ENCODE measurements around the gene KCNH1.

DNA sequence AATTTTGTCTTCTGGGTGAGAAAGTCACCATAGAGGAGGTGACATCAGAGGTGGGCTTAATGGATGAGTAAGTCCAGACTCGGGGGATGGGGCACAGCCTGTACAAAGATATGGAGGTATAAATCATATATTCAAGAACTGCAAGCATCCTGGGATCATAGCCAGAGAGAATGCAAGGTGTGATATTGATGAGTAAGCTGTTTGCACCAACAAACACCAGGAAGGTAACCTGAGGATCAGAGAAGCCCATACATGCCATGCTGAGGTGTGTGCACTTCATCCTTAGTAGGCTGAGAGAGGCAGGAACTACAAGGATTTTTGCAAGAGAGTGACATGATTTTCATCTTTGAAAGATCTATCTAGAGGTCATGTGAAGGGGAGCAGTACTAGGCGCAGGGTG lies 498.8 kb downstream of the KCNH1 start:
- TF ChIP-seq, protein P1, sequence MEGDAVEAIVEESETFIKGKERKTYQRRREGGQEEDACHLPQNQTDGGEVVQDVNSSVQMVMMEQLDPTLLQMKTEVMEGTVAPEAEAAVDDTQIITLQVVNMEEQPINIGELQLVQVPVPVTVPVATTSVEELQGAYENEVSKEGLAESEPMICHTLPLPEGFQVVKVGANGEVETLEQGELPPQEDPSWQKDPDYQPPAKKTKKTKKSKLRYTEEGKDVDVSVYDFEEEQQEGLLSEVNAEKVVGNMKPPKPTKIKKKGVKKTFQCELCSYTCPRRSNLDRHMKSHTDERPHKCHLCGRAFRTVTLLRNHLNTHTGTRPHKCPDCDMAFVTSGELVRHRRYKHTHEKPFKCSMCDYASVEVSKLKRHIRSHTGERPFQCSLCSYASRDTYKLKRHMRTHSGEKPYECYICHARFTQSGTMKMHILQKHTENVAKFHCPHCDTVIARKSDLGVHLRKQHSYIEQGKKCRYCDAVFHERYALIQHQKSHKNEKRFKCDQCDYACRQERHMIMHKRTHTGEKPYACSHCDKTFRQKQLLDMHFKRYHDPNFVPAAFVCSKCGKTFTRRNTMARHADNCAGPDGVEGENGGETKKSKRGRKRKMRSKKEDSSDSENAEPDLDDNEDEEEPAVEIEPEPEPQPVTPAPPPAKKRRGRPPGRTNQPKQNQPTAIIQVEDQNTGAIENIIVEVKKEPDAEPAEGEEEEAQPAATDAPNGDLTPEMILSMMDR (IDR thresholded peaks at IDR 0.05; ENCODE audit: low read depth, low read length): no peak
- no peak for TF ChIP-seq EZH2phosphoT487 (IDR thresholded peaks at IDR 0.05; ENCODE audit: low read depth)

All from OCI-LY3 (cell line).